Gastrocnemius medialis (tissue), 4 donors: ENCODE results near the gene VSIR. TPM values are rescaled to one million over a fixed set of nuclear protein-coding genes. Genes with fewer than 3 reads are reported as not detected.

Experiments used
- ATAC-seq, 2 donors: fragments of 150-250 bp; one replicate each; pipeline ENCODE4 v1.9.1; 2016
- DNase-seq, 2 donors: peaks; one replicate each; pipeline ENCODE4 v3.0.0-alpha.2; 2019
- H3K27ac ChIP-seq, 4 donors: fragments of 200-600 bp; sonication (generic); 1 replicate in 1 of 4; 2 replicates in 3 of 4; pipeline ENCODE4 v1.5.1; 2016 to 2018; ENCODE audit warnings: mild to moderate bottlenecking in 2 of 4, moderate library complexity in 1 of 4
- H3K27me3 ChIP-seq, 3 donors: fragments of 200-600 bp; sonication (generic) in 2 of 3; 1 replicate in 1 of 3; 2 replicates in 2 of 3; pipeline versions ENCODE4 v1.5.1 to v1.6.0; 2016 to 2019; ENCODE audit warnings: mild to moderate bottlenecking in 1 of 3, moderate library complexity in 1 of 3
- H3K36me3 ChIP-seq, 2 donors: fragments of 200-600 bp; sonication (generic) in 1 of 2; one replicate each; pipeline ENCODE4 v1.5.1; 2017 to 2018
- H3K4me1 ChIP-seq, 2 donors: fragments of 200-600 bp; sonication (generic) in 1 of 2; one replicate each; pipeline ENCODE4 v1.5.1; 2016 to 2017; ENCODE audit warnings: mild to moderate bottlenecking in 2 of 2
- H3K4me3 ChIP-seq, 4 donors: fragments of 200-600 bp; sonication (generic) in 3 of 4; 1 replicate in 1 of 4; 2 replicates in 3 of 4; pipeline ENCODE4 v1.5.1; 2016 to 2019; ENCODE audit warnings: mild to moderate bottlenecking in 2 of 4
- H3K9me3 ChIP-seq, 3 donors: fragments of 200-600 bp; sonication (generic) in 2 of 3; 1 replicate in 1 of 3; 2 replicates in 2 of 3; pipeline ENCODE4 v1.5.1; 2016 to 2019
- CTCF ChIP-seq, 5 experiments: fragments of 450-650 bp in 3 of 5; fragments of 200-600 bp in 2 of 5; sonication (generic) in 2 of 5; IDR thresholded peaks in 4 of 5; conservative IDR thresholded peaks in 1 of 5; 1 replicate in 4 of 5; 2 replicates in 1 of 5; pipeline ENCODE4 v1.5.1; 2016 to 2019; ENCODE audit warnings: antibody characterized with exemption in 5 of 5, mild to moderate bottlenecking in 3 of 5, moderate library complexity in 3 of 5
- POLR2A ChIP-seq, 2 donors: fragments of 450-650 bp; IDR thresholded peaks; one replicate each; pipeline ENCODE4 v1.6.1; 2017; ENCODE audit warnings: antibody characterized with exemption in 2 of 2, mild to moderate bottlenecking in 2 of 2, moderate library complexity in 2 of 2
- in situ Hi-C, 4 donors: fragments of 200-750 bp; cut with MboI; loops; one replicate each; pipeline versions ENCODE4 v1.15.0 to v1.8.0; 2017; ENCODE audit warnings: low sequenced_read_pairs in 4 of 4
- intact Hi-C: fragments of 100-400 bp; cut with DNase I; formaldehyde crosslinking; loops from one replicate; pipeline ENCODE4 v1.15.1; 2023; ENCODE audit warnings: low total_unique reads
- total RNA-seq, 4 donors: library from RNA; depleted of rRNA; stranded (reverse); fragments of >200 nt; gene quantifications; one replicate each; pipeline versions ENCODE4 v1.1.0 to v1.2.3, GENCODE V29; 2016

The VSIR gene
- total RNA-seq, 4 donors from 2014 or later: 7.9 to 20.7 (median 16.9) TPM

- ATAC-seq (no peak), DNase-seq (no peak)
- no peaks in the 10 kb centered on the region for H3K9me3 ChIP-seq
- no peak overlapping the region for H3K4me3 ChIP-seq
- intact Hi-C loops (no loop called here), in situ Hi-C loops (no loop called here)
- TF ChIP-seq CTCF (IDR thresholded peaks at IDR 0.05 in 4 of 5, conservative IDR thresholded peaks at IDR 0.05 in 1 of 5): no peak
- no peak for TF ChIP-seq POLR2A (IDR thresholded peaks at IDR 0.05)
- H3K4me1 ChIP-seq: peaks cover 0 to 3% of the 10 kb centered on the region in 2 donors
- H3K27ac ChIP-seq: no peak overlapping the region
- H3K36me3 ChIP-seq: no peaks in the 10 kb centered on the region
- no peaks in the 10 kb centered on the region for H3K27me3 ChIP-seq
Measured at GRCh38 chr10:71780719-71781118, 7.4 kb upstream of the VSIR start.

- no peak for ATAC-seq
Measured at GRCh38 chr10:71780156-71780555, 6.8 kb upstream of the VSIR start.

GRCh38 chr10:71779641-71780040 is 6.3 kb upstream of the VSIR start:
- Histone ChIP-seq H3K4me1 (peaks cover 8 to 14% of the 10 kb centered on the region in 2 donors), H3K36me3 (no peaks in the 10 kb centered on the region), H3K27me3 (no peaks in the 10 kb centered on the region), H3K4me3 (no peak overlapping the region), H3K27ac (no peak overlapping the region), H3K9me3 (no peaks in the 10 kb centered on the region)
- no peak for DNase-seq
- in situ Hi-C loops (no loop called here), intact Hi-C loops (no loop called here)
- no peak for ATAC-seq
- TF ChIP-seq POLR2A (IDR thresholded peaks at IDR 0.05) (no peak), CTCF (IDR thresholded peaks at IDR 0.05 in 4 of 5, conservative IDR thresholded peaks at IDR 0.05 in 1 of 5) (no peak)

More at GRCh38 chr10:71780156-71780555, 6.8 kb upstream of the VSIR start:
- H3K4me1 ChIP-seq: peaks cover 5 to 9% of the 10 kb centered on the region in 2 donors
- no peaks in the 10 kb centered on the region for H3K27me3 ChIP-seq
- TF ChIP-seq CTCF (IDR thresholded peaks at IDR 0.05 in 4 of 5, conservative IDR thresholded peaks at IDR 0.05 in 1 of 5) (no peak), POLR2A (IDR thresholded peaks at IDR 0.05) (no peak)
- no peak overlapping the region for H3K27ac ChIP-seq
- intact Hi-C loops (no loop called here), in situ Hi-C loops (no loop called here)
- DNase-seq: no peak
- no peak overlapping the region for H3K4me3 ChIP-seq
- no peaks in the 10 kb centered on the region for H3K9me3 ChIP-seq
- H3K36me3 ChIP-seq: no peaks in the 10 kb centered on the region

- in situ Hi-C loops (no loop called here), intact Hi-C loops (no loop called here)
- no peaks in the 10 kb centered on the region for H3K36me3 ChIP-seq
- no peak for ATAC-seq
- peaks cover 19 to 25% of the 10 kb centered on the region in 2 donors for H3K4me1 ChIP-seq
- TF ChIP-seq POLR2A (IDR thresholded peaks at IDR 0.05) (no peak), CTCF (IDR thresholded peaks at IDR 0.05 in 4 of 5, conservative IDR thresholded peaks at IDR 0.05 in 1 of 5) (no peak)
- H3K27me3 ChIP-seq: no peaks in the 10 kb centered on the region
- H3K9me3 ChIP-seq: no peaks in the 10 kb centered on the region
- H3K4me3 ChIP-seq: no peak overlapping the region
- no peak overlapping the region for H3K27ac ChIP-seq
- DNase-seq: no peak
Measured at GRCh38 chr10:71778071-71778825, 4.9 kb upstream of the VSIR start.
